TTC549 (cell line): ENCODE measurements around the gene NUDCD3.

Experiments
- FAIRE-seq: peaks from 2 replicates; lab custom pipeline; 2012; peaks lifted over from hg19 to GRCh38; lab: Jason Lieb, UNC

The NUDCD3 gene

DNA sequence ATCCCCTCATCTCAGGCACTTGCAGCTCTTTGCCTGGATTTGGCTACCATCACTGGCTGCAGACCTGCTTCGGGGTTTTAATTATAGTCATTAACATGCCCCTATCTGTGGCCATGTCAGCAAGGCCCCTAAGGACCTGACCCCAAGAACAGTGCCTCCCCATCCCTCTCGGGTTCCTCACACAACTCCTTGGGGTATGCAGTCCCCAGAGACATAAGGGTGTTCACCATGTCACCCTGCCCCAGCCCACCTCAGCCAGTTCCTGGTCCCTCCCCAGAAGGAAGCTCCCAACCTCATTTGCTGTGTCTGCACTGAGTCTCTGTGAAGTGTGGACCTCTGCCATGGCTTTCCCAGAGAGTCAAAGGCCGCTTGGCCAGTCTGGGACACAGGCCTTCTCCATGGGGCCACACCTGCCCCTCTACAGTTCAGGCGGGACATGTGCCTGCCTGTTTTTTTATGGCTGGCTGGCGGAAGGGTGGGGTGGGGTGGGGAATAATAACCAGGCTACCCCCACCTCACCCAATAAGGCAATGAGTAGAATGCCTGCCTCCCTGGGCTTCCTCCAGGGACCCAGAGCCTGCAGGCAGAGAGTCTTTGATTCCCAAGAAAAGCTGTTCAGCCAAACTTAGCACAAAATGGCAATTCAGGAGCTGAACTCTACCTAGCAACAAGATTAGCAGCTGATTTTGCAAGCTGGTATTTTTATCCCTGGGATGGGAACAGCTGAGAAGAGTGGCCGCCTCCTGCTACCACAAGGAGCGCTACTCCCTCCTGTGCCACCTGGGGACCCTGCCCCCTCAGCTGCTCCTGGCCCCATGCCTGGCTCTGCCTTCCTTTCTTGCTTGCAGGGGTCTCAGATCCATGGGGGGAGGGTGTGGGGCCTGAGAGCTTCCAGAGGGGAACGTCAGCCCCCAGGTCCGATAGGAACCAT, 141.3 kb downstream of the NUDCD3 start:
- no peak for FAIRE-seq

DNA sequence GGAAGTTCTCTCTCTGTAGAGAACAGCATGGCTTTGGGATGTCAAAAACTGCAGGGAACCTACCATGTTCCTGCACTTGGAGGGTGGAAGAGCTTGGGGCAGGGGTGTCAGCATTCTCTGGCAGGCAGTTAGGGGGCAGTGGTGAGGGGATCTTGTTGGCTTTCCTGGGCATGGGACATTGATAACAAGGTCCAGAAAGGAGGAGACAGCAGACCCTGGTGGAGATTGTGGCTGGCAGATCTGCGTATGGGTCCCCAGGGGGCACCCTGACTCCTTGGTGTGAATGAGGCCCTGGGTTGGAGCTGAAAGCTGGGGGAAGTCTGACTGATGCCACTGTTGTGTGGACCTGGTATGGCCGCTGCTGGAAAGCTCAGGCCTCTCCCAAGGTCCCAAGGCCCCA, 142.2 kb downstream of the NUDCD3 start:
- no peak for FAIRE-seq

DNA sequence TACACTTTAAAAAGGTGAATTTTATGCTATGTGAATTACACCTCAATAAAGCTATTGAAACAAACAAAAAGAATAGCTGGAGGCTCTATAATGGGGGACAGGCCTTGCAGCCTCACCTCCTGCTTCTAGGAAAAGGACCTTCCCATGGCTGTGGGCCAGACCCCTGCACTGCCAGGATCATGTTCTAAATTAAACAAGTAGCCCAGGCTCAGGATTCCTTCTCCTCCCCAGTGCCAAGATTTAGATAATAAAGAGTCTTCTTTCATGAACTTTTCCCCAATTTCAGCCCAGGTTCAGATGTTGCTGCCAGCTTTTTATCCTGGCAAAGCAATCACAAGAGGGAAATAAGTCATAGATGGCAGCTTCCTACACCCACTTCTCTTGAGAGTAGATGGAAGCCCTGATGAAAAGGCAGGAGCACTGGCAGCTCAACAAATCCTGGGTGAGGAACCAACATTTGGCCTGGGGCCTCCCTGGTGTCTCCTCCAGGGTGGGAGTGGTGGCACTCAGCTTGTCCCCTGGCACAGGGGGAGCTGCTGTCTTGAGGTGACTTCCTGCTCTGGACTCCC, 142.8 kb downstream of the NUDCD3 start:
- no peak for FAIRE-seq

DNA sequence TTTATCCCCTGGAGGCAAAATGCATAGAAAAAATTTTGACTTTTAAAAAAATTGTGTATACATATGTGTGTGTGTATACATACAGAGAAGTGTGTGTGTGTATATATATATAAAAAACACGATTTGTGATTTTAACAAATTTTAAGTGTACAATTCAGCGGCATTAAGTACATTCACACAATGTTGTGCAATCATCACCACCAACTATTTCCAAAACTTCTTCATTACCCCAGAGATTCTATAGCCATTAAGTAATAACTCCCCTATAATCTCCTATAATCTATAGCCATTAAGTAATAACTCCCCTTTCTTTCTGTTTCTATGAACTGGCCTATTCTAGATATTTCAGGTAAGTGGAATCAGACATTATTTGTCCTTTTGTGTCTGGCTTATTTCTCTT, 144.4 kb downstream of the NUDCD3 start:
- no peak for FAIRE-seq

DNA sequence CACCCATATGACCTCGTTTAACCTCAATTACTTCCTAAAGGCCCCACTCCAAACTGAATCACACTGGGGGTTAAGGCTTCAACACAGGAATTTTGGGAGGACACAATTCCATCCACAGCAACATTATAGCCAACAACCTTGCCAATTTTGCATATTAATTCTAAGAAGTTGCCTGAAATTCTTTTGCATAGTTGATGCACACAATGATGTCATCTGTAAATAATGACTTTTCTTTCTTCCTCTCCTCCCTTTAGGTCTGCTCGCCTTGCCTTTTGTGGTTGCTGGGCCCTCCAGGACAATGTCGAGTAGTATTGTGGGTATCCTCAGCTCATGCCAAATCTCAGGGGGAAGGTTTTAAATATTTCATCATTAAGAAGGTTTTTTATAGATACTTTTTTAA, 149.1 kb downstream of the NUDCD3 start:
- no peak for FAIRE-seq

DNA sequence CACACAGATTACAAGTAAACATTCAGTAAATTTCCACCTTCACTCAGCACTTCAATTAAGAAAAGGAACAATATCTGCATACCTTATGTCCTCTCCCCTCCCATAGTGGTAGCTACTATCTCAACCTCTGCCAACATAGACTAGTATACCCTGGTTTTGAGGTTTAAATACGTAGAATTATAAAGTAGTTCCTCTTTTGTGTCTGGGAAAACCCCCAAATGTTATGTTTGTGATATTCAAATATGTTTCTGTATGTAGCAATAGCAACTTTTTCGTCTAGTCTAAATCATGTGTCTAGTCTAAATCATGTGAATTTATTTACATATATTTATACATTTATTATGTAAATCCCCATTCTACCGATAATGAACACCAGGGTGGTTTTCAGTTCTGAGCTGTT, 151.9 kb downstream of the NUDCD3 start:
- no peak for FAIRE-seq

DNA sequence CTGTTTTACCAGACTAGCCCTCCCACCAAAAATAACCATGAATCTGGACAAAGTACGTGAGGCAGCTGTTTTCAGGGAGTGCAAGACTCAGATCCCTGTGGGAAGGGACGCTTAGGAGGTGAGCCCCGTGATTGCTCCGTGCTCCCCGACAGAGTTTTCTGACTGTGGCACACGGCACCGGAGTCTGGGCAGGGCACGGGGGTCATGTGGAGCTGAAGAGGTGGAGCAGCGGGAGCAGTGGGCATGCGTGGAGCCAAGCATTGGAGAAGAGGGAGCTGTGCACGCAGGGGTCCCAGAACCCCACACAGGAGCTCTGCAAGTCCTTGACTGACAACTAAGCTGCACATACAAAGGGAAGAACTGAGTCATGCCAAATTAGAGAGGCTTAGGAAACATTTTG, 154.0 kb downstream of the NUDCD3 start:
- no peak for FAIRE-seq

DNA sequence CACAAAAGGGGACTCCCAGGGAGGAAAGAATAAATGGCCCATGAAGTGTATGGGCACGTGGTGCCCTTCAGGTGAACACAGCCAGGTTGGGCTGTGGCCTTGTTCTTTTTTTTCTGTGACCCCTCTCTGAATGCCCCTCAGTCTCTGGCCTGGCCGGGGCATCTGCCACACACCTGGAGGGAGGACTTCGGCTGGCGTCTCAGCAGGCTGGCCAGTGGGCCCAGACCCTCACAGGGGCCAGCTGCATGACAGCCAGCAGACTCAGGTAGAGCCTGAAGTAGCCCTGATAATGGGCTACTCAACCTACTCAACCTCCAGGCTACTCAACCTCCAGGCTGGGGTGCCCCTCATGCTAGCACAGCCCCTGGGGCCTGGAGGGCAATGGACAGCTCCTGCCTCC, 155.3 kb downstream of the NUDCD3 start:
- FAIRE-seq: no peak

DNA sequence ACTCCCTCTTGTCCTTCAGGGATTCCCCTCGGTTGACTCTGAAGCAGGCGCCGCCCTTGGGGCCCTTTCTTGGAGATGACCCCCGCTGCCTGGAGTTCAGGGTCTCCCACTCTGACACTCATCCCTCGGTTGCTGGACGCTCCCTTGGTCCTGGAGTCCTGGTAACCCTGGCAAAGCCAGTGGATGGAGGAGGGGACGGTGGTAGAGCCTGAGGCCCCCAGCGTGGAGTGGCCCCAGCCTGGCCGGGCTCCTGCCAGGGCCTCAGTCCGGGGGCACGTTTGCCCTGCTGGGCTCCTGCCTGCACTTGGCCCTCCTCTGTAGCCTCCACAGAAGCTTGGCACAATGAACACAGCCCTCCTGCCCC, 155.7 kb downstream of the NUDCD3 start:
- no peak for FAIRE-seq

DNA sequence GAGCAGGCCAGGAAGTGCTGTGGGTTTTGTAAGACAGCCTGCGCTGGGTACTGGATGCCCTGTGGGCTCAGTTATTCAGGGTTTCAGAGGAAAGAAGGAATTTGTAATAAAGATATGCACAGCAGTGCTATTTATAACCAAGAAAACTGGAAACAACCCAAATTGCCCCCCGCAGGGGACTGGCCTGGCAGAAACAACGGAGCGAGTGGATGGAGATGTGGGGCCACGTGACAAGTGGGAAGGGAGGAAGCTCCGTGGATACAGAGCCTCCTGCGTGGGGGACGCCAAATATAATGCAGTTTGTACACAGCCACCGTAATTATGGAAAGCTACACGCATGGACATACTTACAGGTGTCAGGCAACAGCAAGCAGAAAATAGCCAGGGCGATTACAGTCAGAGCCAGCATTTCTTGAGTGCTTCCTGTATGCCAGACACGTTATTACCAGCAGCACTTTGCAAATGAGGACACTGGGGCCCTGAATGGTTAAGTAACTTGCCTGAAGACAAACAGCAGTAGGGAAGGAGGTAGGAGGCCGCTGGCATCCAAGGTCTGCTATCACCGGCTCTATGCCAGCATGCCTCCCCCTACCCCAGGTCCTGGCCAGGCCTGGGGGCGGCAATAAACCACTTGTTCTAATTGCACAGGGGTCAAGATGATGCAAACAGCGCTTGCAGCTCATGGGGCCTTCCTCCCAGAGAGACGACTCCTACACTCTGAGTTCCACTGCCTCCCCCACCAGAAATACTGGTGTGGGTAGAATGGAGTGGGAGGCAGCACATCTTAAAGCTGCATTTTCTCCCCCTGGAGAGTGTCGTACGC, 156.3 kb downstream of the NUDCD3 start:
- no peak for FAIRE-seq

DNA sequence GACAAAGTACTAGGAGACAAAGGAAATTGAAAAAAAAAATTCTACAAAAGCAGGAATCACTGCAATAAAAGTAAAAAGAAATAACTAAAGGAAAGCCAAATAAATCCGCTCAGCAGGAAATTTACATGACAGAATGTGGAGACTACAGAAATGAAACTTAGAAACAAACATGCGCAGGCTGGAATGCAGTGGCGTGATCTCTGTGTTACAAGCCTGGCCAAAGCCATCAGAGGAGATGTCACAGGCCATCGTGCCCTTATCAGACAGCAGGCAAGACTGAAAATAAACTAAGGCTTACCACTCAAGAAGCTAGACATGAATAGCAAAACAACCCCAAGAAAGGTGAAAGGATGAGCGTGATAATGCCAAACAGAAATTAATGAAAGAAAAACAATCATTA, 158.8 kb downstream of the NUDCD3 start:
- FAIRE-seq: no peak

DNA sequence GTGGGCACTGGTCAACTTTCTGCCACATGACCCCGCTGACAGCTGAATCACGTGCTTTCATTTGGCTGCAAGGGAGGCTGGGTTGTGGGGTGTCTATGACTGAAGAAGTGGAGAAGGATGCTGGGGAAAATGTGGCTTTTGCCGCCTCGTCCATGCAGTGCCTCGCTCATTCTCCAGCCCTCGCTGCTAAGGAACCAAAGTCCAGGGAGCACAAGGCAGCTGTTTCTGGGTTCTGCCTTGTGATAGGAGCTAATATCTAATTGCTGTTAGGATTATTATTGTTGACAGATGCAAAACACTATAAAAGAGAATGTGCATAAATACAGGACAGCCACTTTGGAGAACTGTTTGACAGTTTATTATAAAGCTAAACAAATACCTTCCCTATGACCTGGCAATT, 160.1 kb downstream of the NUDCD3 start:
- no peak for FAIRE-seq

DNA sequence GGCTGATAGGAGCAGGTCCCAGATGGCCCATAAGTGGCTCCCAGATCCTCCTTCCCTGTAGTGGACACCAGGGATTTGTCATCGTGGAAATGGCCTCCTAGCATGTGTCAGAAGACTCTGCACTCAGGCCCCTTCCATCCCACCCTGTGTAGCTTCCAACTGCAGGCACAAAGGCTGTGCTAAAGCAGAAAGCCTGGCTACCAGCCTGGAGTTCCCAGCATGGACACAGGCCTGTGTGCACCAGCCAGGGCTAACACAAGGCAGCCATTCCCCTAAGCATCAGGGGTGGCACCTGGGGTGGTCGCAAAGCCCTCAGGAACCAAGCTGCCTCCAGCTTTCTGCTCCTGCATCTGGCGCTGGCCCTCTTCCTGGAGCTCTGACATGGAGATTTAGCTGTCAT, 160.6 kb downstream of the NUDCD3 start:
- FAIRE-seq: no peak
